ENCODE measurements around the gene KDM2B. TPM values are rescaled to one million over a fixed set of nuclear protein-coding genes. Genes with fewer than 3 reads are reported as not detected.

KDM2B gene
- polyA plus RNA-seq, 3 donors: 9.7 to 68.1 (median 9.7) TPM

DNA sequence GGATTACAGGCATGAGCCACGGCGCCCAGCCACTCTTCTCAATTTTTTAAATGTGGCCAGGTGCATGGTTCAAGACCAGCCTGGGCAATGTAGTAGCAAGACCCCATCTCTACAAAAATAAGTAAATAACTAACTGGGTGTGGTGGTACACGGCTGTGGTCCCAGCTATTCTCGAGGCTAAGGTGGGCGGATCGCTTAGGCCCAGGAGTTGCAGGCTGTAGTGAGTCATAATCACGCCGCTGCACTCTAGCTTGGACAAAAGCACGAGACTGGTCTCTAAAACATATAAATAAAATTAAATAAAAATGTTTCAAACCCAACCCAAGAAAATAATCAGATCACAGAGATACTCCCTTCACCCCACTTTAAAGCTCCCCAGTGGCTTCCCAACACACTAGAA lies 8.9 kb downstream of the KDM2B start:
- DNase-seq: no peak
- no peak overlapping the region for H3K9ac ChIP-seq (ENCODE audit: insufficient read depth, low read length, poor library complexity, severe bottlenecking)
- intact Hi-C loops (cut with micrococcal nuclease): no loop called here
- Mint-ChIP-seq H3K36me3 (peaks cover 48 to 58% of the 10 kb centered on the region in 2 donors), H3K4me3 (no peak overlapping the region), H3K4me1 (peaks cover 16% of the 10 kb centered on the region), H3K9me3 (no peaks in the 10 kb centered on the region), H3K27me3 (ENCODE audit: low read depth in 3 of 3) (peaks cover 1 to 7% (median 2%) of the 10 kb centered on the region in 3 donors), H3K27ac (peak overlapping the region in 2 of 7 donors; percentile 20 to 26)
- no peaks in the 10 kb centered on the region for H3K79me2 ChIP-seq (ENCODE audit: insufficient read depth, low read length)
- no peaks in the 10 kb centered on the region for H4K20me1 ChIP-seq (ENCODE audit: insufficient read depth, low read length)
- no CpG with 5 or more reads among the region's 9 CpGs for WGBS (ENCODE audit: insufficient coverage)
- H2AFZ ChIP-seq (ENCODE audit: insufficient read depth, low read depth, low read length, poor library complexity, severe bottlenecking): no peak overlapping the region
- H3K4me2 ChIP-seq (replicated peaks; ENCODE audit: extremely low read depth, low read length, poor library complexity, severe bottlenecking): no peak overlapping the region
- peaks cover 16 to 23% of the 10 kb centered on the region in 2 donors for H3K36me3 ChIP-seq (replicated peaks in 1 of 2; ENCODE audit: control insufficient read depth in 1 of 2, insufficient read depth in 2 of 2, low read length in 2 of 2)
- no peak overlapping the region for H3K27ac ChIP-seq (ENCODE audit: low read depth in 1 of 2, low read length in 2 of 2)
- no peaks in the 10 kb centered on the region for H3K27me3 ChIP-seq (ENCODE audit: control insufficient read depth in 2 of 2, insufficient read depth in 2 of 2, low read length in 2 of 2)
- H3K4me1 ChIP-seq (ENCODE audit: control insufficient read depth in 1 of 2, insufficient read depth in 2 of 2, low read length in 2 of 2): peaks cover 5 to 6% of the 10 kb centered on the region in 2 donors
- TF ChIP-seq CTCF (IDR thresholded peaks at IDR 0.05): no peak
- H3K9me3 ChIP-seq (replicated peaks in 1 of 2; ENCODE audit: control insufficient read depth in 1 of 2, insufficient read depth in 1 of 2, low read length in 2 of 2): no peaks in the 10 kb centered on the region
- H3K4me3 ChIP-seq (replicated peaks in 1 of 3; ENCODE audit: low read depth in 2 of 3, low read length in 3 of 3): no peak overlapping the region

DNA sequence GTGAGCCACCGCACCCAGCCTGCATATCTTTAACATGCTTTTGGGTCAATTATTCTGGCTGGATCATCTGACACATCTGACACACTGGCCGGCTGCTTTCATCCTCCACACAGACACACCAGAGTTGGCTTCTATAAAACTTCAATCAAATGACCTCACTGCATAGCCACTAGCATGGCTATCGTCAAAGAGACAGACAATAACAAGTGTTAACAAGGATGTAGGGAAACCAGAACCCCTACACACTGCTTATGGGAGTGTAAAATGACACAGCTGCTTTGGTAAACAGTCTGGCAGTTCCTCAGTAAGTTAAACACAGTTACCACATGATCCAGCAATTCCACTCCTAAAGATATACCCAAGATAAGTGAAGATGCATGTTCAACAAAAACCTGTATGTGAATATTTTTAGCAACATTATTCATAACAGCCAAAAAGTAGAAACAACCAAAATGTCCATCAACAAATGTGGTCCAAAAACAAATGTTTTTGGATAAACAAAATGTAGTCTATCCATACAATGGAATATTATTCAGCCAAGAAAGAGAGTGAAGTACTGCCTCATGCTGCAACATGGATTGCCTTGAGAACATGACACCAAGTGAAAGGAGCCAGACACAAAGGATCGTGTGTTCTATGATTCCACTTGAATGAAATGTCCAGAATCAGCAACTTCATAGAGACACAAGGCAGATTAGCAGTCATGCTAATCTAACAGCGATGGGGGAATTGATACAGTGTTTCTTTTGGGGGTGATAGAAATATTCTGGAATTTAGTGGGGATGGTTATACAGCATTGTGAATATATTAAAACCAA lies 10.1 kb downstream of the KDM2B start:
- TF ChIP-seq CTCF (IDR thresholded peaks at IDR 0.05): no peak
- H3K27ac Mint-ChIP-seq: peak overlapping the region in 4 of 7 donors; percentile 13 to 40 (median 24)
- Histone ChIP-seq H3K27me3 (ENCODE audit: control insufficient read depth in 2 of 2, insufficient read depth in 2 of 2, low read length in 2 of 2) (no peaks in the 10 kb centered on the region), H3K4me3 (replicated peaks in 1 of 3; ENCODE audit: low read depth in 2 of 3, low read length in 3 of 3) (no peak overlapping the region), H3K9ac (ENCODE audit: insufficient read depth, low read length, poor library complexity, severe bottlenecking) (no peak overlapping the region), H3K4me2 (replicated peaks; ENCODE audit: extremely low read depth, low read length, poor library complexity, severe bottlenecking) (no peak overlapping the region), H3K27ac (ENCODE audit: low read depth in 1 of 2, low read length in 2 of 2) (no peak overlapping the region), H3K79me2 (ENCODE audit: insufficient read depth, low read length) (no peaks in the 10 kb centered on the region), H3K36me3 (replicated peaks in 1 of 2; ENCODE audit: control insufficient read depth in 1 of 2, insufficient read depth in 2 of 2, low read length in 2 of 2) (peaks cover 16 to 20% of the 10 kb centered on the region in 2 donors), H2AFZ (ENCODE audit: insufficient read depth, low read depth, low read length, poor library complexity, severe bottlenecking) (no peak overlapping the region), H4K20me1 (ENCODE audit: insufficient read depth, low read length) (no peaks in the 10 kb centered on the region), H3K9me3 (replicated peaks in 1 of 2; ENCODE audit: control insufficient read depth in 1 of 2, insufficient read depth in 1 of 2, low read length in 2 of 2) (no peaks in the 10 kb centered on the region), H3K4me1 (ENCODE audit: control insufficient read depth in 1 of 2, insufficient read depth in 2 of 2, low read length in 2 of 2) (no peaks in the 10 kb centered on the region)
- 100% methylated on average over 3 of the region's 5 CpGs for WGBS (ENCODE audit: insufficient coverage)
- H3K4me3 Mint-ChIP-seq: no peak overlapping the region
- intact Hi-C loops (cut with micrococcal nuclease): no loop called here
- H3K9me3 Mint-ChIP-seq: no peaks in the 10 kb centered on the region
- no peak for DNase-seq
- peaks cover 43 to 54% of the 10 kb centered on the region in 2 donors for H3K36me3 Mint-ChIP-seq
- H3K27me3 Mint-ChIP-seq (ENCODE audit: low read depth in 3 of 3): peaks cover 1 to 6% (median 2%) of the 10 kb centered on the region in 3 donors
- peaks cover 12% of the 10 kb centered on the region for H3K4me1 Mint-ChIP-seq

Measured in CD14-positive monocyte (primary cell).